WI38 (cell line): ENCODE results near the gene CITED4.

ENCODE experiments used
- H3K4me3 ChIP-seq: 2 replicates; pipeline ENCODE4 v1.5.1; 2011; ENCODE audit warnings: low read depth, mild to moderate bottlenecking, control low read depth, low read length
- CTCF ChIP-seq: IDR thresholded peaks from 2 replicates; pipeline ENCODE4 v1.5.1; 2012; ENCODE audit warnings: low read depth, mild to moderate bottlenecking, control low read depth, low read length

Gene CITED4

GRCh38 chr1:40844079-40844478, 18.1 kb downstream of the CITED4 start:
- no peak for TF ChIP-seq CTCF
- H3K4me3 ChIP-seq: no peak overlapping the region

DNA sequence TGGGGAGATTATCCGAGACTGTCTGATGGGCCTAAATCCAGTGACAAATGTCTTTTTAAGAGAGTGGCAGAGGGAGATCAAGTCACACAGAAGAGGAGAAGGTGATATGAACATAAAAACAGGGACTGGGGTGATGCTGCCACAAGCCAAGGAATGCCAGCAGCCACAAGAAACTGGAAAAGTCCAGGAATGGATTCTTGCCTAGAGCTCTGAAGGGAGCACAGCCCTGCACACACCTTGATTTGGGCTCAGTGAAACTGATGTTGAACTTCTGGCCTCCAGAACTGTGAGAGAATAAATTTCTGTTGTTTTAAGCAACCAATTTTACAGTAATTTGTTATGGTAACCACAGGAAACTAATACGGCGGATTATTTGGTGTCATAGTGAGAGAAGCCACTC, 19.5 kb downstream of the CITED4 start:
- no peak for TF ChIP-seq CTCF
- no peak overlapping the region for H3K4me3 ChIP-seq

GRCh38 chr1:40842207-40842606, 20.0 kb downstream of the CITED4 start:
- no peak for TF ChIP-seq CTCF
- H3K4me3 ChIP-seq: no peak overlapping the region

DNA sequence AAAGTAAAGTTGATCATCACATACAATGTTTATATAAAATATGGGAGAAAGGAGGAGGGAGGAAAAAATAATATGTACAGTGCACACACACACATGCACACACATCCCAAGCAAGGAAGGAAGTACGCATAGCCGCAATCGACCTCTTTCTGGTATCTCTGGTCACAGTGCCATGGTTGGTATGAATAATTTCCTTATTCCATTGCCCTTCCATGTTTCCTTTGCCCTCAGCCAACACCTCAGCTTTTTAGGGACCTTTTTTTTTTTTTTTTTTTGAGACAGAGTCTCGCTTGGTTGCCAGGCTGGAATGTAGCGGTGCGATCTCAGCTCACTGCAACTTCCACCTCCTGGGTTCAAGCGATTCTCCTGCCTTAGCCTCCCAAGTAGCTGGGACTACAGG, 20.6 kb downstream of the CITED4 start:
- H3K4me3 ChIP-seq: no peak overlapping the region
- no peak for TF ChIP-seq CTCF

DNA sequence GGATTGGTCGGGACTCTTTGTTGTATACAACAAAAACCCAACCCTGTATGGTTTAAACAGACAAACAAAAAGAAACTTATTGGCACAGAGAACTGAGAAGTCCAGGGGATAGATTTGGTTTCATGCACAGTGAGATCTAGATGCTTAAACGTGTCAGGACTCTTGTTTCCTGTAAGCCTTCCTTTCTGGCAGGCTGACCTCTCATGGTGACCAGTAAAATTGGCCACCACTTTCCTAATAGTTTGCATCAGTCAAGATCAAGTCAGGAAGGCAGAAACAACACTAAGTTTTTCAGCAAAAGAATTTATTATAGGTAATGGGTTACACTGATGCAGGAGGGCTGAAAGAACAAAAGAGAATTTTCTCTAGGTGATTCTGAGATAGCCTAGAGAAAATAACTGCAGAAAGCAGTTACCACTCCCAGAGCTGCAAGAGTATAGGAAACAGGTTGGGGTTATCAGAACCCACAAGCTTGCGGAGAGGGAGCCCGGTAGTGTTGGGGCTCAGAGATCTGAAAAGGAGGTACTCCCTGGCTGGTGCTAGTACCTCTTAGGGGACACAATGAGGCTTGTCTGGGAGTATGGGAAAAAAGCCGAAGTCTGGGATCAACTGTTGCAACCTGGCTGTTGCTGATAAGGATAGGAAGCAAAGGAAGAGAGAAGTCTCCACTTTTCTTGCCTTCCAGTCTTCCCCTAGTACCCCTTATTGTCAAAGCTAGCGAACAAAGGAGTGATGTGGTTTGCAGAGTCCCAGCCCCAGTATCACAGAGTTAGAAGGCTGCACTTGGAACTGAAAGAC, 21.4 kb downstream of the CITED4 start:
- no peak for TF ChIP-seq CTCF
- H3K4me3 ChIP-seq: no peak overlapping the region

DNA sequence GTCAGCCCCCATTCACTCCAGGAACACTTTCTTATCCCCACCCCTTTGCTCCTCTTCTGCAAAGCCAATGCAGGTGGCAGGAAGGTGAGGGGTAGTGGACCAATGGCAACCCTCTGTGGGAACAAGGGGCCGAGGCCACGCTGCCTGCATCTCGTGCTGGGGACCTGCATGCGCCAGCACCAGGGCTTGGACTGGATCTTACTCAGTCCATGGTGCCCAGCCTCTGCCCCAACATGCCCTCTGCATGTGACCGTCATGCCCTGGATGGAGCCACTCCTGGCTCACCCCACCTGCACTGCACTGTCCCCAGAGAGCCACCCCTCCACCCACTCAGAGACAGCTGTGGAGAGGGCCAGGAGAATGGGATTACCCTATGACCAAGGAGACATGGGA, 22.2 kb downstream of the CITED4 start:
- TF ChIP-seq CTCF: no peak
- no peak overlapping the region for H3K4me3 ChIP-seq

GRCh38 chr1:40838980-40839942, 22.9 kb downstream of the CITED4 start:
- no peak overlapping the region for H3K4me3 ChIP-seq
- no peak for TF ChIP-seq CTCF
